Heart right ventricle (tissue), 16 donors: ENCODE results near the gene SESN2. TPM values are rescaled to one million over a fixed set of nuclear protein-coding genes. Genes with fewer than 3 reads are reported as not detected.

Experiments
- ATAC-seq, 8 donors: fragments of 200-7000 bp; cut with Tn5 transposase; one replicate each; pipeline ENCODE4 v1.9.1; 2020; ENCODE audit warnings: mild to moderate bottlenecking in 8 of 8, moderate library complexity in 8 of 8, moderate number of reproducible peaks in 1 of 8
- DNase-seq, 2 donors: peaks; one replicate each; pipeline ENCODE4 v3.0.0-alpha.2; 2020
- H3K27ac ChIP-seq, 10 donors: fragments of 200-600 bp; sonication (generic) in 2 of 10; one replicate each; pipeline versions ENCODE4 v1.5.0 to v1.8.0; 2020 to 2022; ENCODE audit warnings: mild to moderate bottlenecking in 3 of 10
- H3K27me3 ChIP-seq, 7 donors: fragments of 200-600 bp; one replicate each; pipeline ENCODE4 v1.8.0; 2021 to 2022; ENCODE audit warnings: mild to moderate bottlenecking in 2 of 7
- H3K36me3 ChIP-seq, 9 donors: fragments of 200-600 bp; sonication (generic) in 1 of 9; one replicate each; pipeline versions ENCODE4 v1.5.0 to v1.8.0; 2020 to 2022; ENCODE audit warnings: mild to moderate bottlenecking in 2 of 9
- H3K4me1 ChIP-seq, 9 donors: fragments of 200-600 bp; sonication (generic) in 1 of 9; one replicate each; pipeline versions ENCODE4 v1.5.0 to v1.8.0; 2020 to 2022; ENCODE audit warnings: mild to moderate bottlenecking in 4 of 9
- H3K4me3 ChIP-seq, 10 donors: fragments of 200-600 bp; sonication (generic) in 2 of 10; one replicate each; pipeline versions ENCODE4 v1.5.0 to v1.8.0; 2020 to 2022; ENCODE audit warnings: mild to moderate bottlenecking in 7 of 10, moderate library complexity in 2 of 10
- H3K9me3 ChIP-seq, 11 donors: fragments of 200-600 bp in 10 of 11; sonication (generic) in 2 of 11; one replicate each; pipeline versions ENCODE4 v1.5.0 to v1.8.0; 2013 to 2022; ENCODE audit warnings: mild to moderate bottlenecking in 2 of 11, control low read depth in 1 of 11, moderate library complexity in 1 of 11
- CTCF ChIP-seq, 9 donors: fragments of 200-600 bp; sonication (generic) in 2 of 9; IDR thresholded peaks; one replicate each; pipeline versions ENCODE4 v1.5.0 to v1.8.0; 2021 to 2022; ENCODE audit warnings: antibody characterized with exemption in 9 of 9, mild to moderate bottlenecking in 5 of 9, moderate library complexity in 1 of 9
- WGBS, 2 donors: extraction: QIAGEN DNeasy Blood & Tissue Kit; methylation state at CpG; one replicate each; pipeline ENCODE4 v1.1.7; 2013; ENCODE audit warnings: inconsistent platforms in 1 of 2; 5-methylcytosine and 5-hydroxymethylcytosine counted together
- intact Hi-C, 10 donors: fragments of 100-400 bp; cut with DNase I; formaldehyde crosslinking; loops; one replicate each; pipeline versions ENCODE4 v1.11.1 to v1.14.2; 2022
- polyA plus RNA-seq, 2 donors: library from polyadenylated mRNA; stranded (reverse); fragments of 200-250 nt; gene quantifications; one replicate each; pipeline ENCODE4 v1.2.3, GENCODE V29; 2013
- total RNA-seq, 10 donors: library from RNA; stranded (reverse); fragmentation: NEBNext Ultra II Directional in 3 of 10; extraction: Animal tissue kit (Norgen Biotek cat#: 25700) in 3 of 10; gene quantifications; one replicate each; pipeline versions ENCODE4 v1.2.1 to v1.2.4, GENCODE V29; 2021 to 2023
- donor health status: Arrhythmogenic right ventricular cardiomyopathy.
- donor health status: ischemic (EF 13 %, LVEDD 7.1; RV severe dilation, severe dysfunction).
- donor health status: healthy with polysubstance abuse.
- donor health status: DM: no; HTN: yes; CAD: no.
- donor health status: DM: no; HTN: no; CAD: no.
- donor health status: ischemic (EF 25% LVEDD 6.9; RV normal size, moderate dysfunction).
- donor health status: ischemic (EF 25% LVEDD 5.7; RV mildly dilated, moderate dysfunction).
- donor health status: healthy.
- donor health status: DM: yes; HTN: yes; CAD: no.
- donor health status: Ischemic cardiomyopathy.
- donor health status: ischemic (EF 35%, LVEDD 5.7; RV mildly dilated, moderate dysfunction).
- donor health status: nonischemic (EF 11% LVEDD 7.7; RV severe dilation, severe dysfunction).
- donor health status: DM: yes; HTN: yes; CAD: no.
- donor health status: PGD.
- donor health status: ischemic (EF 29% LVEDD 5.4; RV normal size, mild dysfunction).
- donor health status: nonischemic (EF 23%, LVEDD 6.1; RV moderate dilation, normal function).

The SESN2 gene
- total and polyA plus RNA-seq, 12 donors: 1.9 to 7.9 (median 3.6) TPM

GRCh38 chr1:28258628-28259251 is 578 bp upstream of the SESN2 start:
- H3K27ac ChIP-seq: peak overlapping the region in 9 of 10 donors; percentile 32 to 94 (median 86)
- H3K4me1 ChIP-seq: peaks cover 0 to 41% (median 17%) of the 10 kb centered on the region in 9 donors
- H3K27me3 ChIP-seq: no peaks in the 10 kb centered on the region
- intact Hi-C loops: loop anchor here in 2 of 10 donors (1.0 to 5.0 kb wide), 2 partner anchors 69 to 111 kb away; partner anchors contain the start of genes MED18 (in 1 of the 2) and PHACTR4 (in 1 of the 2)
- no peaks in the 10 kb centered on the region for H3K9me3 ChIP-seq
- H3K4me3 ChIP-seq: peak overlapping the region in 9 of 10 donors; percentile 1 to 100 (median 92)
- DNase-seq (no peak), ATAC-seq (peak in 1 of 8 donors; percentile 2)
- TF ChIP-seq CTCF (IDR thresholded peaks at IDR 0.05): no peak
- H3K36me3 ChIP-seq: no peaks in the 10 kb centered on the region
- 6% methylated on average over 12 of the region's 12 CpGs for WGBS, 2 donors

- peak overlapping the region; percentile 87 to 100 (median 98) for H3K4me3 ChIP-seq
- H3K9me3 ChIP-seq: no peaks in the 10 kb centered on the region
- H3K27me3 ChIP-seq: no peaks in the 10 kb centered on the region
- peak; percentile 74 to 78 for DNase-seq
- peaks cover 0 to 46% (median 19%) of the 10 kb centered on the region in 9 donors for H3K4me1 ChIP-seq
- ATAC-seq: peak; percentile 54 to 74 (median 69)
- no peaks in the 10 kb centered on the region for H3K36me3 ChIP-seq
- H3K27ac ChIP-seq: peak overlapping the region; percentile 47 to 94 (median 86)
- intact Hi-C loops: loop anchor here in 4 of 10 donors (1.0 to 10.0 kb wide), 5 partner anchors 65 to 195 kb away; partner anchors contain the start of genes MED18 (in 3 of the 4) and PHACTR4 (in 2 of the 4)
- 1% methylated on average over 52 to 65 of the region's 66 CpGs for WGBS, 2 donors
- no peak for TF ChIP-seq CTCF (IDR thresholded peaks at IDR 0.05)
These were observed 850 bp downstream of the SESN2 start for GRCh38 chr1:28259934-28260802.

GRCh38 chr1:28260803-28261174 is 1.5 kb downstream of the SESN2 start:
- no peak for TF ChIP-seq CTCF (IDR thresholded peaks at IDR 0.05)
- no peaks in the 10 kb centered on the region for H3K27me3 ChIP-seq
- no peaks in the 10 kb centered on the region for H3K36me3 ChIP-seq
- intact Hi-C loops: loop anchor here in 3 of 10 donors (5.0 to 10.0 kb wide), 4 partner anchors 64 to 194 kb away; partner anchors contain the start of genes MED18 (in 2 of the 3) and PHACTR4 (in 1 of the 3)
- 55 to 58% methylated on average over 7 of the region's 7 CpGs for WGBS, 2 donors
- DNase-seq (no peak), ATAC-seq (no peak)
- H3K27ac ChIP-seq: peak overlapping the region in 6 of 10 donors; percentile 82 to 94 (median 89)
- no peaks in the 10 kb centered on the region for H3K9me3 ChIP-seq
- H3K4me1 ChIP-seq: peaks cover 0 to 50% (median 19%) of the 10 kb centered on the region in 9 donors
- peak overlapping the region; percentile 87 to 100 (median 98) for H3K4me3 ChIP-seq

GRCh38 chr1:28264897-28265296 is 5.6 kb downstream of the SESN2 start:
- peaks cover 0 to 11% (median 0%) of the 10 kb centered on the region in 9 donors for H3K36me3 ChIP-seq
- H3K4me1 ChIP-seq: peaks cover 3 to 66% (median 32%) of the 10 kb centered on the region in 9 donors
- no peaks in the 10 kb centered on the region for H3K9me3 ChIP-seq
- TF ChIP-seq CTCF (IDR thresholded peaks at IDR 0.05): no peak
- DNase-seq (no peak), ATAC-seq (no peak)
- H3K27ac ChIP-seq: no peak overlapping the region
- intact Hi-C loops: loop anchor here in 3 of 10 donors (5.0 to 10.0 kb wide), 4 partner anchors 60 to 190 kb away; partner anchors contain the start of genes MED18 (in 2 of the 3) and PHACTR4 (in 1 of the 3)
- 69 to 82% methylated on average over 1 of the region's 1 CpG for WGBS, 2 donors
- H3K27me3 ChIP-seq: no peaks in the 10 kb centered on the region
- no peak overlapping the region for H3K4me3 ChIP-seq
